HepG2 (cell line): ENCODE measurements around the gene IQCN. TPM values are rescaled to one million over a fixed set of nuclear protein-coding genes. Genes with fewer than 3 reads are reported as not detected.
A peak's percentile ranks its signal among the peaks of the same experiment; 100 is the strongest.

ENCODE experiments used
- FOSL2 ChIP-seq: sonication (generic); formaldehyde crosslinking; IDR thresholded peaks from 2 replicates; pipeline ENCODE4 v1.4.0; 2020; ENCODE audit warnings: missing genetic modification reagents
- HOXA9 ChIP-seq: sonication (generic); formaldehyde crosslinking; IDR thresholded peaks from 2 replicates; pipeline ENCODE4 v1.8.1; 2022; ENCODE audit warnings: missing genetic modification reagents, mild to moderate bottlenecking, moderate library complexity, borderline replicate concordance
- KDM4B ChIP-seq: sonication (generic); formaldehyde crosslinking; IDR thresholded peaks from 2 replicates; pipeline ENCODE4 v1.4.0; 2020; ENCODE audit warnings: missing genetic modification reagents
- MNT ChIP-seq: fragments of 450-650 bp; IDR thresholded peaks from 2 replicates; pipeline ENCODE4 v1.6.1; 2016
- MTA1 ChIP-seq: sonication (generic); formaldehyde crosslinking; IDR thresholded peaks from 2 replicates; pipeline ENCODE4 v1.4.0; 2020; ENCODE audit warnings: missing genetic modification reagents, mild to moderate bottlenecking, borderline replicate concordance
- MTERF4 ChIP-seq: sonication (generic); formaldehyde crosslinking; IDR thresholded peaks from 2 replicates; pipeline ENCODE4 v1.8.0; 2023; ENCODE audit warnings: mild to moderate bottlenecking, missing genetic modification reagents
- PAF1 ChIP-seq: IDR thresholded peaks from 2 replicates; pipeline ENCODE4 v1.6.1; 2016; ENCODE audit warnings: missing genetic modification reagents, missing compliant biosample characterization
- SIX4 ChIP-seq: sonication (generic); formaldehyde crosslinking; IDR thresholded peaks from 2 replicates; pipeline ENCODE4 v1.4.0; 2020; ENCODE audit warnings: missing genetic modification reagents
- ZBTB7A ChIP-seq: sonication (generic); formaldehyde crosslinking; IDR thresholded peaks from 2 replicates; pipeline ENCODE4 v1.8.0; 2022; ENCODE audit warnings: mild to moderate bottlenecking, missing genetic modification reagents
- ZBTB8A ChIP-seq: sonication (generic); formaldehyde crosslinking; IDR thresholded peaks from 2 replicates; pipeline ENCODE4 v1.4.0; 2020; ENCODE audit warnings: mild to moderate bottlenecking, low read depth, missing genetic modification reagents, borderline replicate concordance
- ZNF136 ChIP-seq: sonication (generic); formaldehyde crosslinking; IDR thresholded peaks from 2 replicates; pipeline ENCODE4 v1.8.1; 2022; ENCODE audit warnings: low read depth, mild to moderate bottlenecking, moderate library complexity, missing genetic modification reagents
- ZNF138 ChIP-seq: sonication (generic); formaldehyde crosslinking; IDR thresholded peaks from 2 replicates; pipeline ENCODE4 v1.5.0; 2020; ENCODE audit warnings: mild to moderate bottlenecking, low read depth, missing genetic modification reagents
- ZNF414 ChIP-seq: sonication (generic); formaldehyde crosslinking; IDR thresholded peaks from 2 replicates; pipeline ENCODE4 v1.5.0; 2020; ENCODE audit warnings: missing genetic modification reagents
- ZNF431 ChIP-seq: sonication (generic); formaldehyde crosslinking; IDR thresholded peaks from 2 replicates; pipeline ENCODE4 v1.9.0; 2022; ENCODE audit warnings: missing genetic modification reagents, low read depth, mild to moderate bottlenecking, borderline replicate concordance
- ZNF574 ChIP-seq: sonication (generic); formaldehyde crosslinking; IDR thresholded peaks from 2 replicates; pipeline ENCODE4 v1.4.0; 2020; ENCODE audit warnings: missing genetic modification reagents
- ZNF605 ChIP-seq: sonication (generic); formaldehyde crosslinking; IDR thresholded peaks from 2 replicates; pipeline ENCODE4 v1.8.0; 2022; ENCODE audit warnings: mild to moderate bottlenecking, missing genetic modification reagents
- ZNF746 ChIP-seq: sonication (generic); formaldehyde crosslinking; IDR thresholded peaks from 2 replicates; pipeline ENCODE4 v1.8.0; 2022; ENCODE audit warnings: mild to moderate bottlenecking, missing genetic modification reagents
- polyA plus RNA-seq, 8 experiments: library from polyadenylated mRNA; depleted of rRNA in 3 of 8; stranded (reverse) in 7 of 8; unstranded in 1 of 8; fragments of >200 nt; fragmentation: Illumina TruSeq in 4 of 8; extraction: Trizol in 4 of 8; gene quantifications; 2 replicates each; pipeline versions ENCODE4 v1.2.1 to v1.2.3, GENCODE V29; 2011 to 2016; ENCODE audit warnings: low read depth in 4 of 8, missing spikeins in 1 of 8, mixed read lengths in 1 of 8; ENCODE audit not compliant: insufficient read depth in 1 of 8
- total RNA-seq, 5 experiments: library from RNA; depleted of rRNA; stranded (reverse); fragments of >200 nt; fragmentation: Illumina TruSeq; extraction: Trizol; gene quantifications; 2 replicates each; pipeline ENCODE4 v1.2.3, GENCODE V29; 2016; ENCODE audit warnings: low read depth in 1 of 5
- TF ChIP-seq, protein P1 (sequence below): sonication (generic); formaldehyde crosslinking; IDR thresholded peaks from 2 replicates; pipeline ENCODE4 v1.5.1; 2020; ENCODE audit warnings: mild to moderate bottlenecking, moderate library complexity, missing genetic modification reagents
- TF ChIP-seq, protein P2 (sequence below): sonication (generic); formaldehyde crosslinking; IDR thresholded peaks from 2 replicates; pipeline ENCODE4 v1.4.0; 2020; ENCODE audit warnings: missing genetic modification reagents

The IQCN gene
- total and polyA plus RNA-seq, 2 of the 13 experiments (the other 11 are each of a cell fraction or from before 2014, with no cell fraction given), result 0.04 to 0.18 TPM

GRCh38 chr19:18280247-18281081 lies 6.2 kb upstream of the IQCN start (continued):
- TF ChIP-seq MNT (no peak), MTERF4 (CRISPR knock-in tag) (0 out of 2 replicates have a peak, but pooled peaks have one; percentile 34), ZNF746 (CRISPR knock-in tag) (no peak), HOXA9 (CRISPR knock-in tag) (peak; percentile 35; the same call in 1 of the 2 replicates), ZBTB7A (no peak), FOSL2 (CRISPR knock-in tag) (no peak; the same call in 1 of the 2 replicates), ZBTB8A (CRISPR knock-in tag) (no peak), ZNF138 (CRISPR knock-in tag) (no peak), SIX4 (CRISPR knock-in tag) (no peak), PAF1 (0 out of 2 replicates have a peak, but pooled peaks have one; percentile 74), KDM4B (CRISPR knock-in tag) (0 out of 2 replicates have a peak, but pooled peaks have one; percentile 21), ZNF431 (CRISPR knock-in tag) (no peak), ZNF136 (CRISPR knock-in tag) (no peak), ZNF414 (CRISPR knock-in tag) (no peak), MTA1 (CRISPR knock-in tag) (peak; percentile 34; the same call in 1 of the 2 replicates), ZNF605 (CRISPR knock-in tag) (no peak), ZNF574 (CRISPR knock-in tag) (peak; percentile 45; the same call in 1 of the 2 replicates)
- TF ChIP-seq, protein P1, sequence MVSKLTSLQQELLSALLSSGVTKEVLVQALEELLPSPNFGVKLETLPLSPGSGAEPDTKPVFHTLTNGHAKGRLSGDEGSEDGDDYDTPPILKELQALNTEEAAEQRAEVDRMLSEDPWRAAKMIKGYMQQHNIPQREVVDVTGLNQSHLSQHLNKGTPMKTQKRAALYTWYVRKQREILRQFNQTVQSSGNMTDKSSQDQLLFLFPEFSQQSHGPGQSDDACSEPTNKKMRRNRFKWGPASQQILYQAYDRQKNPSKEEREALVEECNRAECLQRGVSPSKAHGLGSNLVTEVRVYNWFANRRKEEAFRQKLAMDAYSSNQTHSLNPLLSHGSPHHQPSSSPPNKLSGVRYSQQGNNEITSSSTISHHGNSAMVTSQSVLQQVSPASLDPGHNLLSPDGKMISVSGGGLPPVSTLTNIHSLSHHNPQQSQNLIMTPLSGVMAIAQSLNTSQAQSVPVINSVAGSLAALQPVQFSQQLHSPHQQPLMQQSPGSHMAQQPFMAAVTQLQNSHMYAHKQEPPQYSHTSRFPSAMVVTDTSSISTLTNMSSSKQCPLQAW (CRISPR knock-in tag), result no peak
- TF ChIP-seq, protein P2, sequence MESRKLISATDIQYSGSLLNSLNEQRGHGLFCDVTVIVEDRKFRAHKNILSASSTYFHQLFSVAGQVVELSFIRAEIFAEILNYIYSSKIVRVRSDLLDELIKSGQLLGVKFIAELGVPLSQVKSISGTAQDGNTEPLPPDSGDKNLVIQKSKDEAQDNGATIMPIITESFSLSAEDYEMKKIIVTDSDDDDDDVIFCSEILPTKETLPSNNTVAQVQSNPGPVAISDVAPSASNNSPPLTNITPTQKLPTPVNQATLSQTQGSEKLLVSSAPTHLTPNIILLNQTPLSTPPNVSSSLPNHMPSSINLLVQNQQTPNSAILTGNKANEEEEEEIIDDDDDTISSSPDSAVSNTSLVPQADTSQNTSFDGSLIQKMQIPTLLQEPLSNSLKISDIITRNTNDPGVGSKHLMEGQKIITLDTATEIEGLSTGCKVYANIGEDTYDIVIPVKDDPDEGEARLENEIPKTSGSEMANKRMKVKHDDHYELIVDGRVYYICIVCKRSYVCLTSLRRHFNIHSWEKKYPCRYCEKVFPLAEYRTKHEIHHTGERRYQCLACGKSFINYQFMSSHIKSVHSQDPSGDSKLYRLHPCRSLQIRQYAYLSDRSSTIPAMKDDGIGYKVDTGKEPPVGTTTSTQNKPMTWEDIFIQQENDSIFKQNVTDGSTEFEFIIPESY, result no peak
